HG03432 (cell line): ENCODE results near the gene CWF19L1.

Experiments
- ATAC-seq: cut with Tn5 transposase; IDR thresholded peaks from one replicate; pipeline ENCODE4 v1.9.1; 2021; ENCODE audit warnings: mild to moderate bottlenecking, moderate library complexity; ENCODE audit not compliant: unreplicated experiment

The CWF19L1 gene

DNA sequence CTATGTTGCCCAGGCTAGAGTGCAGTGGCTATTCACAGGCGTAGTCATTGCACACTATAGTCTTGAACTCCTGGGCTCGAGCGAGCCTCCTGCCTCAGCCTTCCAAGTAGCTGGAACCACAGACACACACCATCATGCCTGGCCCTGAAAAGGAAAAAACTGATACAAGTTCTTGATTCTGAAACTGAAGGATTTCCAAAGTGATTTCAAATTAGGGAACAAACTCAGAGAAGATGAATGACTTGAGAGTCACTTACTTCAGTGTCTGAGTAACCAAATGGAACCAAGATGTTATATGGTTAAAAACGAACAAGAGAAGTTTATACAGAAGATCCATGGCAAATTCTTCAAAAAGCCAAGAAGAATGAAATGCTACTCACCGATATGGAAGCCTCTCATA, 14.4 kb downstream of the CWF19L1 start:
- ATAC-seq, result no peak

DNA sequence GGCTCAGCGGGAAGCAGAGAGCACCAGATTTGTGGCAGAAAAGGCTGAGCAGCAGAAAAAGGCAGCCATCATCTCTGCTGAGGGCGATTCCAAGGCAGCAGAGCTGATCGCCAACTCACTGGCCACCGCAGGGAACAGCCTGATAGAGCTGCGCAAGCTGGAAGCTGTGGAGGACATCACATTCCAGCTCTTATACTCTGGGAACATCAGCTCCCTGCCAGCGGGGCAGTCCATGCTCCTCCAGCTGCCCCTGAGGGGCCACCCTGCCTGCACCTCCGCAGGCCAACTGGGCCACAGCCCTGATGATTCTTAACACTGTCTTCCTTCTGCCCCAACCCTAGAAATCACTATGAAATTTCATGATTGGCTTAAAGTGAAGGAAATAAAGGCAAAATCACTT, 18.6 kb downstream of the CWF19L1 start:
- no peak for ATAC-seq

DNA sequence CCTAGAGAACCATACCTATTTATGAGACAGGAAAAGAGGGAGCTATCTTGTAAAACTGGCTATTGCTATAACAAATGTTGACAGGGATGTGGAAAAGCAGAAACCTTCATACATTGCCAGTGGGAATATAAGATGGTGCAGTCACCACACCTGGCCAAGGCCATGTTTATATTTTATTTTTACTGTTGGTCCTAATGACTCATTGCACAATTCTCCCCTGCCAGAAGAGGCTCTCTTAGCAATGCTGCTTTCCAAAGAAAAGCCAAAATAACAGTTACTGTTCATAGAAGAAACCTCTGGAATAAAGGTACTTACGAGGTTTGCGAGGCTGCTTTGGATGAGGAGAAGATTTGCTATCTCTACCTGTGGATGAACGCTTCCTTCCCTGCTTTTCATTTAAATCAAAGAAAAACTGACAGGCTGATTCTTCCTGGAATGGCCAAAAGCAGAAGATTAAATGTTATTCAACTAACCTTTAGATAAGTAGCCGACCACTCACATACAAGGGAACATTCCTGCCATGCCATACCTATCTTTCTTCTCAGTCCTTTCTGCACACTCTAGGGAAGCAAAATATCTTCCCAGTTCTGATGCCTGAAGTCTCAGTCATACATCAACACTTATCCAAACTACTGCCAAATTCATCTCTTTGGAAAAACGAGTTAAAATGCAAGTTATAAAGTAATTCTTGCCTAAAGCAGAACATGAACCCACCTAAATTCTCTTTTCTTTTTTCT, 21.8 kb downstream of the CWF19L1 start:
- ATAC-seq, result no peak

DNA sequence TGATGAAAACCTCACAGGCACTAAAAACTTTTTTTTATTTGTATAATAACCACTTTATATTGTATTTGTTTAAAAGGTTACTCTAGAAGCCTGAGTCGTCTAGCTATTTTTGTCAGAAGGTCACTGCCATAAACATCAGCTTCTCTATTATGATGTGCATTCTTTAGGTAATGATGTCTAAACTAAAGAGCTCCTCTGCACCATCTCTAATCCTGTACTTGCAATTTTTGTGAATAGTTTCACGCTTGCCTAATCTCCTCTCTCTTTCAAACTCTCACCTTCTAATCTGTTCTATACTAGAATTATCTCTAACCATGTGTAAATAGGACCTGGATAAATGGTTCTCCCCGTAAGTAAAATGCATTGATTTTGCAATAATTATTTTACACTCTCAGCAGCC, 27.6 kb downstream of the CWF19L1 start:
- no peak for ATAC-seq

DNA sequence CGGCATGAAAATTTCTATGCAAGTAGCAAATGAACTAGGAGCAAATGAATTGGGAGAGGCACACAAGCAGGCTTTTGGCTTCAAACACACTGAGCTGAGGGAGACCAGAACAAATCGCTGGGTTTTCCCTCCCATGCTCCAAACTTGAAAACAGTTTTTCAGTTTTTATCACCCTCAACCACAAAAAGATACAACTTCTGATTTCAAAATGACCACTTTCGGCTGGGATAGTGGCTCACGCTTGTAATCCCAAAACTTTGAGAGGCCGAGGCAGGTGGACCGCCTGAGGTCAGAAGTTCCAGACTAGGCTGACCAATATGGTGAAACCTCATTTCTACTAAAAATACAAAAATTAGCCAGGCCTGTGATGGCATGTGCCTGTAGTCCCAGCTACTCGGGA, 29.0 kb downstream of the CWF19L1 start:
- no peak for ATAC-seq

DNA sequence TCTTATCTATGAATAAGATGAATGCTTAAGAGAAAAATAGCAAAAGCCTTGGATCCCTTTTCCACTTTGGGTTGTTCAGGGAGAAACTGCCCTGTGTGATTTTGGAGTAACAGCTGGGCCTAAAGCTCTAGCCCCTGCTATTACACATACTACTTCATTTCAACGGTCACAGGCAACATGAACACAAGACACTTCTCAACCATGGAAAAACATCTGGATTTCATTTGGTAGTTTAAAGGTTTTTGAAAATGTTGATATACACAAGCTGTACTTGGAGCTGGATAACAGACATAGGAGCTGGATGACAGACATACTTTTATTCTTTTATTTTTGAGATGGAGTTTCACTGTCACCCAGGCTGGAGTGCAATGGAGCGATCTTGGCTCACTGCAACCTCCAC, 35.3 kb downstream of the CWF19L1 start:
- ATAC-seq, result no peak

DNA sequence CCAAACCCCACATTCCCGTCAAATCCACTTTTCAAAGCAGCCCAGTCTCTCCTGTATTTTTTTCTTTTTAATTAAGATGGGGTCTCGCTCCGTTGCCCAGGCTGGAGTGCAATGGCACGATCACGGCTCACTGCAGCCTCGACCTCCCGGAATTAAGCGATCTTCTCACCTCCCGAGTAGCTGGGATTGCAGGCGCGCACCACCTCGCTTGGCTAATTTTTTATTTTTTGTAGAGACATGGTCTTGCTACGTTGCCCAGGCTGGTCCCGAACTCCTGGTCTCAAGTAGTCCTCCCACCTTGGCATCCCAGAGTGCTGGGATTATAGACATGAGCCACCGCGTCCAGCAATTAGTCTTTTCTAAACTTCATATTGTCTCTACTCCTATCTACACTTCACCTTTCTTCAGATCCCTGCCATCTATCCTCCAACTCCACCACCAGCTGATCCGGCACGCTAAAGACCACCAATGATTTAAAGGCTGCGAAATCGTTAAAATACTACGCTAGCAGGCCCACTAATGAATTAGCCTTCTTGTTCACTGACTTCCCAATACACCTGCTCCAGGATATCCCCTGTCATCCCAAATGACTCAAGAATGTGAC, 37.5 kb downstream of the CWF19L1 start:
- no peak for ATAC-seq

DNA sequence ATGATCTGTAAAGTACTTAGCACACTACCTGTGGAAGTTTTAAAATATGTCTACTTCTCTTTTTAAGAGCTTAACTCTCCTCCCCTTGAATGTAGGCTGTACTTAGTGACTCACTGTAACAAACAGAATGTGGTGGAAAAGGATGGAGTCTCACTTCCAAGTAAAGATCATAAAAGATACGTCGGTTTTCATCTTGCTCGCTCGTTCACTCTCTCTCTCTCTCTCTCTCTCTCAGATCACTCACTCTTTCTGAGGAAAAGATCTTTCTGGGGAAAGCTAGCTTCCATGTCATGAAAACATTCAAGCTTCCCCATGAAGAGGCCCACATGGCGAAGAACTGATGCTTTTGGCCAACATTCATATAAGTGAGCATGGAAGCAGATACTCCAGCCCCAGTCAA, 43.6 kb downstream of the CWF19L1 start:
- ATAC-seq, result no peak

DNA sequence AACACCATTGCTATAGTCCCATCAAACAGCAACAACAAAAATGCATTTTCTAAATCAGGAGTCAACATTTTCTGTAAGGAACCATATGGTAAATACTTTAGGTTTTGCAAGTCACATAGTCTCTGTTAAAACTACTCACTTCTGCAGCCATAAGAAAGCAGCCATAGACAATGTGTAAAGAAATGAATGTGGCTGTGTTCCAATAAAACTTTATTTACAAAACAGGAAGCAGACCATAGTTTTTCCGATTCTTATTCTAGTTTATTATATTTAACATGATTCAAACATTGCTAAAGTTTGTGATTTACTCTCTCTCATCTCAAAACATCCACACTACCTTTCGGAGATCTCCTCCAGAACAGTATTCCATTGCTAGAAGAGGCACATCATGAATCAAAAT, 44.9 kb downstream of the CWF19L1 start:
- ATAC-seq, result no peak

DNA sequence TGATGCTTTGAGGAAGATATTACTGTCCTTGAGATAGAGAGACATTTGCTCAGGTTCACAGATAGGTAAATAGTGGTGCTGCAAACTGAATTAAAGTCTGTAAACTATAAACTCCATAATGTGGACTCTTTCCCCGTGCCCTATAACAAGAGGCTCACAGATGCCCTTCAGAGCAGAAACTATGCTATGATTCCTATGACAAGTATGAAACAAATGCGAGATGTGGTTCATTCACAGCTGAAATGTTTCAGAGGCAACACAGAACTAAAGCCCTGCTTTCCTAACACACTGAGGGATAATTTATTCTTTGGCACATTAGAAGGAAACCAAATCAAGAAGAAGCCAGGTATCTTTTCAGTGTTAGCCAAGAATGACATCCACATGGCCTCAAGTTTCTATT, 51.4 kb downstream of the CWF19L1 start:
- ATAC-seq, result no peak

DNA sequence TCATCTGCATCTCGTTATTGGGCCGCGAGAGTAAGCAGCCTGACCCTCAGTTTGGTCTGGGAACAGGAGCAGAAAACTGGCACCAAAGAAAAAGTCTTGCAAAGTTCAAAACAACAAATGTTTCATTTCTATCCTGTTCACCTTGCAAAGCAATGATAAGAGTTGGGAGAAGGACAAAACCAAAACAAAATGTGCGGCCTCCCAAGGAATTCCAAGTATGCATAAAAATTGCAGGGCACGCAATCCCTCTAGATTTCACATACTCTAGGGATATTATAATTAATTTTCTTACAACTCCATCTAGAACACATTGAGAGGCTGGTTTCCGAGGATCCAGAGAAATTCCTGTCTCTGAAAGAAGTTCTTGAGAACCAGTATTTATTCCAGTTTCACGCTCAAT, 58.1 kb downstream of the CWF19L1 start:
- no peak for ATAC-seq

DNA sequence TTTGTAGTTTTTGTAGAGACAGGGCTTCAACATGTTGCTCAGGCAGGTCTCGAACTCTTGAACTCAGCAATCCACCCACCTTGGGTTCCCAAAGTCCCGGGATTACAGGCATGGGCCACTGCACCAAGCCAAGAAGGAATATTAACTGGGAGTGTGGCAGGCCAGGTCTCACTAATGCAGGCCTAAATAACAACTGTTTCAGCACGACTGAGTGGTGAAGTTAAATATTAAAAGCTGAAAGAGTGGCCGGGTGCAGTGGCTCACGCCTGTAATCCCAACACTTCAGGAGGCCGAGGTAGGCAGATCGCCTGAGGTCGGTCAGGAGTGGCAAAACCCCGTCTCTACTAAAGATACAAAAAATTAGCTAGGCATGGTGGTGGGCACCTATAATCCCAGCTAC, 59.2 kb downstream of the CWF19L1 start:
- no peak for ATAC-seq

DNA sequence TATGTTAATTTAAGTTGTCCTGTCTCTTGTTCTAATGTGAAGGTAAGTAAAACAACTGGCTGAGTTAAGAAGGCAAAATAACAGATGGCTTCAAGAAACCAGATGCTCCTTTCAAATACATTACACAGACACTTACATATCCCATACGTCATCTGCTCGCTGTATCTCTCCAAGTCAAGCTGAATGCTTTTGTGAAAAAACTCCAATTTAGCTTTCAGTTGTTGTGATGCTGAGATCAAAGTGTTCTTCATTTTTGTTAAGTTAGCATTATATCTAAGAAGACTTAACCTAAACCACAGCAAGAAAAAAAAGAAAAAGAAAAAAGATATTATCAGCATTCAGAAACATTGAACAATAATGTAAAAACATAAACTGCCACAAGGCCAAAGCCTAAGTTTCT, 63.1 kb downstream of the CWF19L1 start:
- no peak for ATAC-seq

DNA sequence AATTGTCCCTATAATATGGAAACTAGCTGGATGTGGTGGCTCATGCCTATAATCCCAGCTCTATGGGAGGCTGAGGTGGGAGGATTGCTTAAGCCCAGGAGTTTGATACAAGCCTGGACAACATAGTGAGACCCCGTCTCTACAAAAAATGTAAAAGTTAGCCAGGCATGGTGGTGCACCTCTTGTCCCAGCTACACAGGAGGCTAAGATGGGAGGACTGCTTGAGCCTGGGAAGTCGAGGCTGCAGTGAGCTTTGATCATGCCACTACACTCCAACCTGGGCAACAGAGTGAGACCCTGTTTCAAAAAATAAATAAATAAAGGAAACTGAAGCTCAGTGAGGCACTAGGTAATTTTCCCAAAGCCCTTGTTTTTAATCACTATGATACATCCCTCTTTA, 65.9 kb downstream of the CWF19L1 start:
- ATAC-seq, result no peak

DNA sequence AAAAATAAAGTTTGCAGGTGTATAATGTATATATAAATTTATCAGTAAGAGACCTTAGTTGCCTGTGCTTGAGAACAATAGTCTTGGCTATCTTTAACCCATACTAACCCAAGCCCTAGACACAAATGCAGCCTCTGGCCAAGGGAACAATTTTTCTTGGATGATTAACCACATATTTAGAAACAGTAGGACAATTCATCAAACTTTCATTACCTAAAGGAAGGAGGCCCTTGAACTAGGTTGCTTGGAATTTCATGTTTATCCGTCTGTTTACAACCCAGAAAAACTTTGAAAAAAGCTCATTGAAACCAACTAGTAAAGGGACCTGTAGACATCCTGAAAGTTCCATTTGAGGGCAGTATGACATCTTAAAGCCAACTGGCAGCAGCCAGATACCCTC, 72.7 kb downstream of the CWF19L1 start:
- ATAC-seq, result no peak

DNA sequence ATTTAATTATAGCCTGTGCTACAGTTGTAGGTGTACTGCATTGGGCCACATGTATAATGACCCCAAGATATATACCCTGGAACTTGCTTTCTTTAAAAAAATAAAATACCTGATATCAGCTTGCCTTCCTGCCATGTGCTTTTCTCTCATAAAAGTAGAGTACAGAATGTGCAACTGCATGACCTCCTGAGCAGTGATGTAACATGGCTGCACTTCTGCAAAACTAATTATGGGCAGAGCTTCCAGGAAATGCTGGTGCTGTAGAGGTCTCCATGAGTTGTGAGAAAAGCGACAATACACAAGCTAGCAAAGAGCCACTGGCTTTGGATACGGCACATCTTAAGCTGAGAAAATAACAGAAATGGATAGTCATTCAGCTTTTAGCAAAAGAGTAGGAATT, 75.1 kb downstream of the CWF19L1 start:
- no peak for ATAC-seq

DNA sequence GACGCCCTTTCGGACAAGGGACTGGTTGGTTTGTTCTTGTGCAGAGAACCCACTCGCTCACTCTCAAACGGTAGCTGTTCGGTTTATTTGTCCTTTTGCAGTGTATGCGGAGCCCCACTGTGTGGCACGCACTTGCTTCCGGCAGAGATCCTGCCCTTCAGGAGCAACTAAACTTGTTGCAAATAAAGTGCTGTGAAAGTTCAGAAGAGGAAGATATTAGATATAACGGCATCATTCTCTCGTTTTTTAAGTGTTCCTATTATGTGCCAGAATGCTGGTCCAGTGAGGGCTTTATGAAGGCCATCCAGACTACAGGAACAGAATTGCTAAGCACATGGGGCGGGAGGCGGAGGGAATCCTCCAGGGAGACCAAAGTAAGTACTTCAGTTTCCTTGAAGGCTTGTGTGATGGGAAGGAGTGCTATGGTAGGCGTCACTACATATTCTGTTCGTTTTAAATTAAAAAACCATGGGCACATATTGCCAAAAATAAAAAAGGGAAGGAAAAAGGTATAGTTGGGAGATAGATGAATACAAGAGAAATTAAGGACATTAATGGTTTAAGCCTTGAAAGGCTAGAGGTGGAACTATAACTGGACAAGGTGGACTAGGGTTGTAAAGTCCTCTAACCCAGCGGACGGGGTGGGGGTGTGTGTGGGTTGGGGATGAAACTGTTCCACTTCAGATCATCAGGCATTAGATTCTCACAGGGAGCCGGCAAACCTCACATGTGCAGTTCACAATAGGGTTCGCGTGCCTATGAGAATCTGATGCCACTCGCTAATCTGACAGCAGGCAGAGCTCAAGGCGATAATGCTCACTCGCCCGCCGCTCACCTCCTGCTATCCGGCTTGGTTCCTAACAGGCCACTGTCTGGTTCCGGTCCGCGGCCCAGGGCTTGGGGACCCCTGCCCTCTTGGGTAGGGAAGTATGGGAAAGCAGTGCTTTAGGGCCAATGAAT, 80.9 kb downstream of the CWF19L1 start:
- peak; percentile 54 for ATAC-seq

DNA sequence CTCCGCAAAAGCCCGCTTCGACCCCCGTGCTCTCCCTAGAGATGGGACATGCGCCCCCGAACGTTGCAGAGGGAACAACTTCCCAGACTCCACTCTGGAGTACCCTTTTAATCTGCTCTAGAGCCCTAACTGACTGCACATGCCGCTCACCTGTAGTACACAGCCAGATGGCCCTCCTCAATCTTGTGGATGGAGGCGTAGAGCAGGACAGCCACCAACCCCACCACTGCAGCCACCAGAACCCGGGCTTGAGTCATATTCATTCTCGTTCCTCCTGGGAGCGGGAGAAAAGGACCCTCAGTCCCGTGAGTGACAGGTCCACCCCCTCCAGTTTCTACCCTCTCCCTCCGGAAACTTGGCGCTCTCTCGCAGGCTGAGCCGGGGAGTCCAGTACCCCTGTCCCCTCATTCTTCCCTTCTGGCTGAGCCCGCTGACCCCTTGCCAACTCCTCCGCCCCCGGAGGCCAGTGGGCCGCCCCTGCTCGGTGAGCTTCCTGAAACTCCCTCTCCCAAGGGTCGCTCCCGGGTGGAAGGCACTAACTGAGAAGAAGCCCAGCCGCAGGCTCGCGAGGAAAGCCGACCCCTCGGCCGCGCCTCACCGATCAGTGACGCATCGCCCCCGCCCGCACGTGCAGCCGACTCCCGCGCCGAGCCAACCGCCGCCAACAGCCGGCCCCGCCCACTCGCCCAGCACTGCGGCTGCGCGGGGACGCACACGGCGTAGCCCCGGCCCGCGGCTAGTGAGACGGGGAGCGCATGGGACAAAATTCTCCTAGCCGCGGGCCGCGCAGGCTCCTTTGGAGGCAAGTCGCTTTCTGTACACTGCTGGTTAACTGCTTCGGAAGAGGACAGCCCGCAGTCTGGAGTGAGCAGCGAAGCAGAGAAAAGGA, 81.8 kb downstream of the CWF19L1 start, which contains the start of gene ERLIN1:
Gene ERLIN1, minus strand, starts transcription at position 666 of the 889 bp plus-strand sequence. Its CDS starts 403 bp downstream, at position 263.
- peak; percentile 89 for ATAC-seq

DNA sequence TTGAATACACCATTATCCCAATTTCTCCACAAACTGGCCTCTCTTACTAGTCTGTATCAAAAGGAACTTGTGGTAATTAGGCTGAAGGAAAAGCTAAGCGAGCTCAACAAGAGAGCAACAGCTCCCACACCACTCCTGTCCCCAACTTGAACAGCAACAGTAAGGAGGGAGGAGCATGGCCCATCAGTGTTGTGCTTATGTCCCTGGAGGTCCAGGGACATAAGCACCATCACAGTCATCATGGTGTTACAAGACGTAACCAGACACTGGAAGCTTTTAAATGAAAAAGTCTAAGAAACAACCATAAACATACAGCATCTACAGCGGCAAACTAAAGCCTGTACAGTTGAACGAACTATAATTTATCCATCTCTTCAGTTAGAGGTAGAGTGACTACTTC, 82.6 kb downstream of the CWF19L1 start:
- no peak for ATAC-seq

DNA sequence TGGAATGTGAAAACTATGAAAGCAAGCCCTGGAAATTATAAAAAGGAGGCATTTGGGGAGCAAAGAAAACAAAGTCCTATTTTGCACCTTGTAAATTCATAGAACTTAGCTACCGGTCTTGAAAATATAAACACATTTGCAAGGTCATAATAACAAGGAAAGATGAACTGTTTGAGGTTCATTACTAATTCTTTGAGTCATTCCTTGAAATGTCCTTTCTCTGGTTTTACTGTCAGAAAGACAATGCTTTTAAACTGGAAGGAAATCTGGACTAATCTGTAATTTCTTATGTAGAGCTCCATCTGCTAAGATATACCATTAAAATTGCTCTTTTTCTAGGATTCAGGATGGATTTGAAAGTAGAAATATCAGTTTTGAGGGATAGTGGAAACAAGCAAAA, 83.0 kb downstream of the CWF19L1 start:
- ATAC-seq, result no peak

DNA sequence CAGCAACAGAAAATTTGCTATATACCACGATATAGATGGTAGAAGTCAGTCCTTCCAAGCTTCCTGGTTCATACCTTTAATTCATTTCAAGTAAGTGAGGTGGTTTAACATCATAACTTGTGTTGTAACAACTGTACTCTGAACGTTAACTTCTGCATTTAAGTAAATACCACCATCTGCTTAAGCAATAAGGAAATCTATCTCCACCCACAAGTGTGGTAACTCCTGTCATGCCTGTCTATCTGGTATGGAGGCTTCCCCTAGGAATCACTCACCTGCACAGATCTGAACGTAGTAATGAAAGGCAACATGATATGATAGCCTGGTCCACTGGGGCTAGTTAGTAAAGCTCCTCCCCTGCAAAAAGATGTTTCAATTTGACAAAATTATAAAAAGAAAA, 84.0 kb downstream of the CWF19L1 start:
- ATAC-seq, result no peak
